ENCODE results near the gene VIPAS39. TPM values are rescaled to one million over a fixed set of nuclear protein-coding genes. Genes with fewer than 3 reads are reported as not detected.

Gene VIPAS39
- total and polyA plus RNA-seq, 9 of the 15 experiments (the other 6 are each of a cell fraction or from before 2014, with no cell fraction given), result 5.7 to 25.6 (median 9.9) TPM

- intact Hi-C loops (cut with micrococcal nuclease), result no loop called here
- in situ Hi-C loops (cut with MboI), result no loop called here
- DNase-seq (ENCODE audit: extremely low read depth in 1 of 4, low spot score in 3 of 4) (no peak), FAIRE-seq (no peak), ATAC-seq (no peak)
- H3K4me3 ChIP-seq, result no peak overlapping the region
- H3K9ac ChIP-seq (ENCODE audit: insufficient read depth in 1 of 2, low read depth in 2 of 2, low read length in 2 of 2), result no peak overlapping the region
- ChIA-PET POLR2A (interaction anchor here (0.9 to 1.4 kb wide), 2 partner anchors 10 to 15 kb away, joined by 3 read pairs; no protein-coding TSS in a partner anchor), CTCF (ENCODE audit: low intra/inter-chr PET ratio) (no interaction called here)
- no peaks in the 10 kb centered on the region for H3K9me1 ChIP-seq (ENCODE audit: control insufficient read depth, insufficient read depth, low read length)
- H3K4me1 ChIP-seq (replicated peaks in 1 of 2; ENCODE audit: control insufficient read depth in 2 of 2, insufficient read depth in 2 of 2, low read length in 2 of 2), result peaks cover 0 to 19% of the 10 kb centered on the region in 2 experiments; a peak in 3 of 5 replicates
- no TSS peak for BruUV-seq (replicated peaks)
- H3K9me3 ChIP-seq (replicated peaks; ENCODE audit: control insufficient read depth, insufficient read depth, low read depth, low read length), result no peaks in the 10 kb centered on the region
- H3K4me2 ChIP-seq (ENCODE audit: insufficient read depth, low read length), result no peak overlapping the region
- H3K36me3 ChIP-seq (ENCODE audit: control insufficient read depth, insufficient read depth, low read length), result no peaks in the 10 kb centered on the region
- WGBS (ENCODE audit: insufficient coverage, low coverage, missing lambda C conversion rate), result 30% methylated on average over 7 of the region's 7 CpGs
- H3K27ac ChIP-seq (ENCODE audit: extremely low read depth, low read depth, low read length), result no peak overlapping the region
- peaks cover 8 to 30% of the 10 kb centered on the region in 2 experiments; a peak in 4 of 5 replicates for H3K27me3 ChIP-seq (ENCODE audit: control insufficient read depth in 2 of 2, insufficient read depth in 2 of 2, low read length in 2 of 2)
- H4K20me1 ChIP-seq (replicated peaks; ENCODE audit: control insufficient read depth, insufficient read depth, low read length), result no peaks in the 10 kb centered on the region; the same call in 1 of the 2 replicates
- H3K79me2 ChIP-seq (ENCODE audit: control insufficient read depth, insufficient read depth, low read length), result no peaks in the 10 kb centered on the region
- H2AFZ ChIP-seq (ENCODE audit: low read depth, low read length), result no peak overlapping the region
- no peak for TF ChIP-seq RBM17 (IDR thresholded peaks at IDR 0.05; ENCODE audit: borderline replicate concordance, low read depth, low read length)
- TF ChIP-seq ZBED1 (IDR thresholded peaks at IDR 0.05), result no peak
- no peak for TF ChIP-seq PURB (CRISPR knock-in tag; IDR thresholded peaks at IDR 0.05; ENCODE audit: low read depth)
- no peak for TF ChIP-seq ZNF3 (CRISPR knock-in tag; IDR thresholded peaks at IDR 0.05)
- TF ChIP-seq STAT6 (CRISPR knock-in tag; IDR thresholded peaks at IDR 0.05), result no peak
- TF ChIP-seq GABPB1 (CRISPR knock-in tag; IDR thresholded peaks at IDR 0.05), result no peak
- no peak for TF ChIP-seq ZMIZ1 (IDR thresholded peaks at IDR 0.05; ENCODE audit: low read depth in 2 of 2, low read length in 2 of 2)
- TF ChIP-seq NFIX (CRISPR knock-in tag; IDR thresholded peaks at IDR 0.05; ENCODE audit: low read depth), result no peak
- no peak for TF ChIP-seq ETV5 (CRISPR knock-in tag; IDR thresholded peaks at IDR 0.05; ENCODE audit: low read depth)
- TF ChIP-seq IRF1 (CRISPR knock-in tag; IDR thresholded peaks at IDR 0.05; ENCODE audit: borderline replicate concordance), result no peak
- no peak for TF ChIP-seq CLOCK (CRISPR knock-in tag; IDR thresholded peaks at IDR 0.05; ENCODE audit: borderline replicate concordance)
- no peak for TF ChIP-seq PTRF (tag; IDR thresholded peaks at IDR 0.05)
- TF ChIP-seq STAG1 (CRISPR knock-in tag; IDR thresholded peaks at IDR 0.05; ENCODE audit: borderline replicate concordance), result no peak
- no peak for TF ChIP-seq TRIM24 (IDR thresholded peaks at IDR 0.05)
Observed at GRCh38 chr14:77495334-77495733, 37.9 kb upstream of the VIPAS39 start.
